HepG2 (cell line): Measurements from ENCODE around the gene GSC2. TPM values are rescaled to one million over a fixed set of nuclear protein-coding genes. Genes with fewer than 3 reads are reported as not detected.
A peak's percentile ranks its signal among the peaks of the same experiment; 100 is the strongest.

Source experiments
- ATAC-seq: fragments of 200-7000 bp; cut with Tn5 transposase; 3 replicates; pipeline ENCODE4 v1.9.1; 2020; ENCODE audit warnings: mild to moderate bottlenecking, moderate library complexity
- BruUV-seq: library from RNA; stranded (reverse); fragments of 400-500 nt; replicated peaks from 2 replicates; lab custom pipeline; 2021; lab: Mats Ljungman, UMichigan
- CTCF ChIA-PET: fragments of 300-600 bp; formaldehyde crosslinking; extraction: SDS; loops from one replicate; lab custom pipeline; 2021; ENCODE audit warnings: low total read pairs, inconsistent platforms, low intra/inter-chr PET ratio; lab: Yijun Ruan, JAX
- POLR2A ChIA-PET: fragments of 350-600 bp; sonication (Branson Sonifier 250); formaldehyde crosslinking; loops from one replicate; lab custom pipeline; 2020; ENCODE audit warnings: antibody characterized with exemption, inconsistent platforms; lab: Yijun Ruan, JAX
- DNase-seq: peaks from one replicate; pipeline ENCODE4 v3.0.0-alpha.2; 2015; ENCODE audit warnings: low spot score
- FAIRE-seq: peaks from 3 replicates; lab custom pipeline; 2011; peaks lifted over from hg19 to GRCh38; lab: Jason Lieb, UNC
- H2AFZ ChIP-seq: one replicate; pipeline ENCODE4 v1.6.1; 2011; ENCODE audit warnings: low read length, inconsistent platforms
- H3K27ac ChIP-seq: fragments of 300-600 bp; 3 replicates; pipeline ENCODE4 v1.8.0; 2011; ENCODE audit warnings: mixed run types, mild to moderate bottlenecking, mixed read lengths, low read length, inconsistent platforms; ENCODE audit not compliant: insufficient read depth; ENCODE audit errors: extremely low read length
- H3K27me3 ChIP-seq, 2 experiments: fragments of 200-600 bp in 1 of 2; 2 replicates in 1 of 2; 3 replicates in 1 of 2; pipeline versions ENCODE4 v1.6.0 to v1.8.0; 2011; ENCODE audit warnings: low read length in 2 of 2, mild to moderate bottlenecking in 2 of 2, moderate library complexity in 2 of 2, inconsistent platforms in 1 of 2; ENCODE audit not compliant: insufficient read depth in 2 of 2, control insufficient read depth in 1 of 2
- H3K36me3 ChIP-seq, 2 experiments: fragments of 200-600 bp in 1 of 2; replicated peaks in 1 of 2; 2 replicates in 1 of 2; 3 replicates in 1 of 2; pipeline versions ENCODE4 v1.5.1 to v1.8.0; 2011; ENCODE audit warnings: low read length in 2 of 2, inconsistent platforms in 1 of 2; ENCODE audit not compliant: insufficient read depth in 2 of 2, control insufficient read depth in 1 of 2
- H3K4me1 ChIP-seq: 2 replicates; pipeline ENCODE4 v1.5.1; 2012; ENCODE audit warnings: low read length, inconsistent platforms; ENCODE audit not compliant: insufficient read depth
- H3K4me2 ChIP-seq: 2 replicates; pipeline ENCODE4 v1.6.0; 2011; ENCODE audit warnings: low read depth, low read length, inconsistent platforms
- H3K4me3 ChIP-seq, 3 experiments: fragments of 200-600 bp in 1 of 3; sonication (generic), shearing (Covaris generic) in 1 of 3; replicated peaks in 1 of 3; 2 replicates each; pipeline ENCODE4 v1.5.1; 2011 to 2016; ENCODE audit warnings: low read length in 3 of 3, inconsistent platforms in 2 of 3, low read depth in 2 of 3, mild to moderate bottlenecking in 2 of 3, control low read depth in 1 of 3, mixed read lengths in 1 of 3; ENCODE audit not compliant: insufficient read depth in 1 of 3
- H3K79me2 ChIP-seq: one replicate; pipeline ENCODE4 v1.6.1; 2011; ENCODE audit warnings: low read length, inconsistent platforms; ENCODE audit not compliant: insufficient read depth
- H3K9ac ChIP-seq: 2 replicates; pipeline ENCODE4 v1.6.0; 2011; ENCODE audit warnings: mild to moderate bottlenecking, low read depth, low read length, inconsistent platforms; ENCODE audit not compliant: insufficient read depth
- H3K9me3 ChIP-seq: 2 replicates; pipeline ENCODE4 v1.5.1; 2012; ENCODE audit warnings: mild to moderate bottlenecking, low read length
- H4K20me1 ChIP-seq: 2 replicates; pipeline ENCODE4 v1.6.0; 2011; ENCODE audit warnings: inconsistent platforms, mild to moderate bottlenecking, low read length, moderate library complexity; ENCODE audit not compliant: insufficient read depth
- AGO2 ChIP-seq: fragments of 200-400 bp; formaldehyde crosslinking; optimal IDR thresholded peaks from 2 replicates; pipeline ENCODE3; 2017; ENCODE audit warnings: mild to moderate bottlenecking, low read depth, low read length, moderate library complexity
- DZIP1 ChIP-seq: sonication (generic); formaldehyde crosslinking; IDR thresholded peaks from 2 replicates; pipeline ENCODE4 v1.5.0; 2020; ENCODE audit warnings: mild to moderate bottlenecking, missing genetic modification reagents
- PCBP1 ChIP-seq: fragments of 200-400 bp; formaldehyde crosslinking; IDR thresholded peaks from 2 replicates; pipeline ENCODE4 v1.6.1; 2017; ENCODE audit warnings: mild to moderate bottlenecking, low read depth, low read length, borderline replicate concordance
- ZNF281 ChIP-seq: sonication (generic); formaldehyde crosslinking; IDR thresholded peaks from 2 replicates; pipeline ENCODE4 v1.4.0; 2020; ENCODE audit warnings: missing genetic modification reagents, borderline replicate concordance
- ZNF549 ChIP-seq: sonication (generic); formaldehyde crosslinking; IDR thresholded peaks from 2 replicates; pipeline ENCODE4 v1.5.0; 2020; ENCODE audit warnings: missing genetic modification reagents
- ZNF749 ChIP-seq: sonication (generic); formaldehyde crosslinking; IDR thresholded peaks from 2 replicates; pipeline ENCODE4 v1.8.0; 2022; ENCODE audit warnings: mild to moderate bottlenecking, missing genetic modification reagents, moderate library complexity, borderline replicate concordance
- ZNF790 ChIP-seq: sonication (generic); formaldehyde crosslinking; IDR thresholded peaks from 2 replicates; pipeline ENCODE4 v1.8.0; 2022; ENCODE audit warnings: missing genetic modification reagents, mild to moderate bottlenecking, borderline replicate concordance
- WGBS: methylation state at CpG from one replicate; pipeline ENCODE4 v1.1.6; 2017; ENCODE audit warnings: low lambda C conversion rate; 5-methylcytosine and 5-hydroxymethylcytosine counted together
- in situ Hi-C: cut with HindIII; loops from 2 replicates; pipeline ENCODE4 v1.10.0; 2017; ENCODE audit warnings: low pct_unique_long_range_greater_than_20kb; ENCODE audit not compliant: extremely low pct_ligation_motif_present
- intact Hi-C: fragments of 100-400 bp; cut with micrococcal nuclease; formaldehyde crosslinking; loops from one replicate; pipeline ENCODE4 v1.10.0; 2022; ENCODE audit not compliant: unreplicated experiment
- polyA plus RNA-seq, 8 experiments: library from polyadenylated mRNA; depleted of rRNA in 3 of 8; stranded (reverse) in 7 of 8; unstranded in 1 of 8; fragments of >200 nt; fragmentation: Illumina TruSeq in 4 of 8; extraction: Trizol in 4 of 8; gene quantifications; 2 replicates each; pipeline versions ENCODE4 v1.2.1 to v1.2.3, GENCODE V29; 2011 to 2016; ENCODE audit warnings: low read depth in 4 of 8, missing spikeins in 1 of 8, mixed read lengths in 1 of 8; ENCODE audit not compliant: insufficient read depth in 1 of 8
- total RNA-seq, 5 experiments: library from RNA; depleted of rRNA; stranded (reverse); fragments of >200 nt; fragmentation: Illumina TruSeq; extraction: Trizol; gene quantifications; 2 replicates each; pipeline ENCODE4 v1.2.3, GENCODE V29; 2016; ENCODE audit warnings: low read depth in 1 of 5

Gene GSC2
- total and polyA plus RNA-seq, 2 of the 13 experiments (the other 11 are each of a cell fraction or from before 2014, with no cell fraction given), result not detected

GRCh38 chr22:19176732-19177131, 26.6 kb upstream of the GSC2 start (continued):
- TF ChIP-seq DZIP1 (CRISPR knock-in tag) (no peak), AGO2 (peak; percentile 70)

GRCh38 chr22:19176175-19176643, 26.1 kb upstream of the GSC2 start:
- CTCF ChIA-PET, result no interaction called here
- H3K27ac ChIP-seq, result peak overlapping the region; percentile 95
- ATAC-seq, result no peak
- H4K20me1 ChIP-seq, result peaks cover 29% of the 10 kb centered on the region
- WGBS, result 90% methylated on average over 7 of the region's 12 CpGs
- intact Hi-C loops (loop anchor here (5.0 kb wide), 1 partner anchor 256 kb away; the partner anchor contains the start of genes HIRA and MRPL40), in situ Hi-C loops (no loop called here)
- DNase-seq, result no peak
- peaks cover 67% of the 10 kb centered on the region for H3K4me1 ChIP-seq
- no peak overlapping the region for H2AFZ ChIP-seq
- no TSS peak for BruUV-seq
- H3K27me3 ChIP-seq, result no peaks in the 10 kb centered on the region
- H3K36me3 ChIP-seq, result peaks cover 3 to 15% of the 10 kb centered on the region in 2 experiments; a peak in 3 of 5 replicates
- no peak for TF ChIP-seq ZNF790
- TF ChIP-seq ZNF549 (CRISPR knock-in tag), result no peak
- peak; percentile 81; the same call in 1 of the 2 replicates for TF ChIP-seq PCBP1
- TF ChIP-seq ZNF749 (CRISPR knock-in tag), result no peak
- 0 out of 2 replicates have a peak, but pooled peaks have one; percentile 24 for TF ChIP-seq ZNF281 (CRISPR knock-in tag)
- no peaks in the 10 kb centered on the region for H3K9me3 ChIP-seq
- H3K79me2 ChIP-seq, result peaks cover 41% of the 10 kb centered on the region
- H3K9ac ChIP-seq, result no peak overlapping the region
- H3K4me2 ChIP-seq, result peak overlapping the region; percentile 95; the same call in 1 of the 2 replicates
- FAIRE-seq, result no peak
- peak overlapping the region in 1 of 3 experiments; percentile 92; a peak in 1 of 6 replicates for H3K4me3 ChIP-seq
- POLR2A ChIA-PET, result interaction anchor here (3.6 kb wide), 1 partner anchor 55 kb away, joined by 22 read pairs; the partner anchor contains the start of gene DGCR2
